ENCODE data around the gene NOL8.

DNA sequence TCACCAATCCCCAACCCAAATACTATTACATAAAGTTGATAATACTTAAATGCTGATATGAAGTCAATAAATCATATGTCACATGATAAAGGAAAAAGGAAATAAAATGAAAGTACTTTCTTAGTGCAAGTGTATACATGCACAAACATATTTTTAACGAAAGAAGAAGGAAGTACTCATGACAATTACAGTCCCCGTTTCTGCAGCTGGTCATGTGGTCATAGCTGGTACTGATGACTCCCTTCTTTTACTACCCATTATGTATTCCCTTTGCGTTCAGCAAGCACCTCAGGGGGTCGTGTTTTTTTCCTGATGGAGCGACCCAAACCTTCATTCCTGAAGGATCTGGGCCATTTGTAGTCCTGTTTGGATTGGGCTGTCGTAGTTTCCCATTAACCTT, 27.9 kb upstream of the NOL8 start:
- no peak for TF ChIP-seq POLR2AphosphoS5 (IDR thresholded peaks at IDR 0.05; ENCODE audit: low read depth, low read length)
- no peak for TF ChIP-seq SIN3A (IDR thresholded peaks at IDR 0.05; ENCODE audit: borderline replicate concordance, insufficient read depth, low read length)
